DMS 273 treated with DMSO at 0.1 percent for 48 hours (cell line): ENCODE measurements around the gene ATXN7L3.

ENCODE experiments used
- DNase-seq: peaks from one replicate; lab custom pipeline; 2025; lab: John Stamatoyannopoulos, UW

Gene ATXN7L3

GRCh38 chr17:44200478-44201155 is 933 bp upstream of the ATXN7L3 start:
- DNase-seq, result no peak

GRCh38 chr17:44198721-44199552 is 747 bp downstream of the ATXN7L3 start:
- no peak for DNase-seq

- DNase-seq, result no peak
Observed at GRCh38 chr17:44197980-44198720, 1.5 kb downstream of the ATXN7L3 start.

- DNase-seq, result no peak
Observed at GRCh38 chr17:44197107-44197506, 2.6 kb downstream of the ATXN7L3 start.

GRCh38 chr17:44193326-44194084 is 6.2 kb downstream of the ATXN7L3 start:
- no peak for DNase-seq

GRCh38 chr17:44192750-44193149 is 6.9 kb downstream of the ATXN7L3 start:
- no peak for DNase-seq

GRCh38 chr17:44191941-44192496 is 7.7 kb downstream of the ATXN7L3 start:
- DNase-seq, result no peak

- no peak for DNase-seq
Observed at GRCh38 chr17:44191369-44191768, 8.3 kb downstream of the ATXN7L3 start.

- DNase-seq, result no peak
Observed at GRCh38 chr17:44190481-44190880, 9.2 kb downstream of the ATXN7L3 start.

- DNase-seq, result no peak
Observed at GRCh38 chr17:44188576-44189403, 10.9 kb downstream of the ATXN7L3 start.

GRCh38 chr17:44187131-44187899 is 12.4 kb downstream of the ATXN7L3 start:
- no peak for DNase-seq

GRCh38 chr17:44186307-44187130 is 13.2 kb downstream of the ATXN7L3 start, which contains the start of gene TMUB2:
Gene TMUB2 (plus strand): TSS chr17:44186972. CDS start chr17:44187709, 737 bp downstream.
- peak; percentile 99 for DNase-seq

- DNase-seq, result no peak
Observed at GRCh38 chr17:44184212-44184810, 15.4 kb downstream of the ATXN7L3 start.

- no peak for DNase-seq
Observed at GRCh38 chr17:44183024-44183423, 16.7 kb downstream of the ATXN7L3 start.

- DNase-seq, result no peak
Observed at GRCh38 chr17:44178133-44178532, 21.6 kb downstream of the ATXN7L3 start.

GRCh38 chr17:44177640-44178039 is 22.0 kb downstream of the ATXN7L3 start:
- DNase-seq, result no peak

GRCh38 chr17:44176671-44177501 is 22.8 kb downstream of the ATXN7L3 start:
- no peak for DNase-seq

- DNase-seq, result no peak
Observed at GRCh38 chr17:44176257-44176656, 23.4 kb downstream of the ATXN7L3 start.
